Fibroblast of upper back skin (primary cell): ENCODE data around the gene TCL1A.
A peak's percentile ranks its signal among the peaks of the same experiment; 100 is the strongest.

Source experiments
- DNase-seq: peaks from one replicate; pipeline ENCODE4 v3.0.0-alpha.2; 2013

TCL1A gene

DNA sequence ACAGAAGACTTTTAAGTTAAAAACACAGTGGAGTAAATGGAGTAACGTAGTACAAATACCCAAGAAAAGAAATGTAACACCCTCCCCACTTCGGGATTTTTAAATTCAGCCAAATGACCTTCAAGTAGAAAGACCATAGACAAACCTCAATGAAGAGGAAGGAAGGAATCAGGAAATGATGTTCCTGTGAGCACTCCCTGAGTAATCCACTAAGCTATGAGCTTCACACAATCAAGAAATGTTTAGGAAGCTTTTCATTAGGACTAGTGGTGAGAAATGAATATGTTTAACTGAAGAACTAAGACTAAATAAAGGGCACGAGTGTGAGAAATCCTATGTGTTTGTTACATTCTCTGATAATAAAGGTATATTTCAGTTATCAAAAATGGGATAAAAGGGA, 10.1 kb downstream of the TCL1A start:
- no peak for DNase-seq

- no peak for DNase-seq
Measured at GRCh38 chr14:95703341-95703740, 10.6 kb downstream of the TCL1A start.

GRCh38 chr14:95701846-95702221, 12.1 kb downstream of the TCL1A start:
- peak; percentile 14 for DNase-seq

GRCh38 chr14:95700221-95700976, 13.5 kb downstream of the TCL1A start:
- DNase-seq: no peak

DNA sequence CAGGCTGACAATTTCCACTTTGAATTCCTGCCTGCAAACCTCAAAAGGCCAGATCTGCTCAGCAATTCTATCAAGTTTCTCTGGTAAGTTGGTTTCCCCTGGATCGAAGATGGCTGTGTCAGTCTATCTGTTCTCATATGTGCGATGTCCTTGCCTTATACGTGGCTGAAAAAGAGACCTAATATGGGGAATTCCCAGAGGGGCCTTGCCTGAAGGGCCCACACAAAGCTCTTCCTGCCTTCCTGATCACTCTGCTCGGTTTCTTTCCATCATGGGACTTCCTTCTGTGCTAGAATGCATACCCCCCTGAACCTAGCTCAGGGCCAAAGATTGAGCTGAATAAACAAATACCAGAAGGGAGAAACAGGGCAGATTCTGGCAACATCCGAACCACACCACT, 14.5 kb downstream of the TCL1A start:
- DNase-seq: no peak

- DNase-seq: no peak
Measured at GRCh38 chr14:95698287-95698686, 15.6 kb downstream of the TCL1A start.

- DNase-seq: no peak
Measured at GRCh38 chr14:95697764-95698163, 16.2 kb downstream of the TCL1A start.

- DNase-seq: no peak
Measured at GRCh38 chr14:95696741-95697140, 17.2 kb downstream of the TCL1A start.

- no peak for DNase-seq
Measured at GRCh38 chr14:95695913-95696312, 18.0 kb downstream of the TCL1A start.

- DNase-seq: no peak
Measured at GRCh38 chr14:95695051-95695450, 18.9 kb downstream of the TCL1A start.

DNA sequence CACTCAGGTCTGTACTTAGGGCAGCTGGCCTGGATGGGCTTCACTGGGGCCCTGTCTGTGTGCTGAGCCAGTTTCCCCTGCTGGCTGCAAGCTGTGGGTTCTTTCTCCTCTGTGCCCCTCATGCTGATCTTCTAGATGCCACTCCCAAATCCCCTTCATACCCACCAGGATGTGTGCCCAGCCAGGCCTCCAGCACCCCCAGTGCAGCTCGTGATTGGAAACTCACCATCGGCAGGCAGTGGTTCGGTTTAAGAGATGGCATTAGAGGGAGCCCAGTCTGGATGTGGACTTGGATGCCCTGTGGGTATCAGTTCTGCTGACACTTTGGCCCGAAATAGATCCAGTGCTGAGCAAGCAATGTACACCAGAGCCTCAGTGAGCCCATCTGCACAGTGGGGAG, 21.8 kb downstream of the TCL1A start:
- DNase-seq: no peak

DNA sequence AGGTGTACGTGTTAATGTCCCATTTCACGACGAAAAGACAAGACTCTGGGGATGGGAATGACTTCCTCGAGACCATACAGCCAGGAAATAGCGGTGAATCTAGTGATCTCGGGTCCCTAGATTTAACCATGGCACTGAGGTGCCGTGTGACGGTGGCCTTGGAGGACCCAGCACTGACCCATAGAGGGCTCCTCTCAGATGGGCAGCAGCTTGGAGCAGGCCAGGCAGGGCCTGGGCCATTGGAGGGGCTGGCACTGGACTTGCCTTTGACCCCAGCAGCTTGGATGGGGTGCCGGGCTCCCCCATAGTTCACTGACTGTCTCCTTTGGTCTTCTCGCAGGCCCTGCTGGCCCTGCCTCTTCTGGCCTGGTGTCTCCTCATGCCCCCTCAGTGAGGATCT, 22.3 kb downstream of the TCL1A start:
- no peak for DNase-seq

DNA sequence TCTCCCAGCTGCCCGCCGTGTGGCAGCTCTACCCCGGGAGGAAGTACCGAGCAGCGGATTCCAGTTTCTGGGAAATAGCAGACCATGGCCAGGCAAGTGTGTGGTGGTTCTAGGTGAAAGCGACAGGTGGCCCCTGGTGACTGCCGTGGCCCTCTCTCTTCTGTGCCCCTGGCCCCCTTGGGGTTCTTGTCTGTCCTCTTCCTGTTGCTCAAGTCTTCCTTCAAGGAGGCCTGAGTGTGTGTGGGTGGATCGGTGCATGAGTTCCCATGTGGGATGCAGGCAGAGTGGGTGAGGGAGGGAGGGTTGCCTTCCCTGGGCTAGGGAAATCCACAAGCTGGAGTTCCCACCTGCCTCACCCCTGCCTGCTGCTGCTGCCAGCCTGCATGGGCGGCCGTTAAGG, 23.1 kb downstream of the TCL1A start:
- no peak for DNase-seq

DNA sequence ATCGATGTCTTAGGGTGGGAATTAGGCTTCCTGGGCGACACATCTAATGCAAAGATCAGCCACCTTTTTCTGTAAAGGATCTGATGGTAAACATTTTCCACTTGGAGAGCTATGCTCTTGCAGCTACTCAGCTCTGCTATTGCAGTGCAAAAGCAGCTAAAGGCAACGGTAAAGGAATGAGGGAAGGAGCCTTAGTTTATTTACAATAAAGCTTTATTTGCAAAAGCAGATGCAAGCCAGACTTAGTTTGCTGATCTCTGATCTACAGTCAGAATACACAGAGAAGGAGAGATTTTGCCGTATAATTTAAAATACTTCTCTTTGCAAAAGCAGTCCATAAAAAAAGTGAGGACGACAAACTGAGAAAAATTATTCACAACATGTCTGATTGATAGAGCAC, 24.5 kb downstream of the TCL1A start:
- DNase-seq: no peak

DNA sequence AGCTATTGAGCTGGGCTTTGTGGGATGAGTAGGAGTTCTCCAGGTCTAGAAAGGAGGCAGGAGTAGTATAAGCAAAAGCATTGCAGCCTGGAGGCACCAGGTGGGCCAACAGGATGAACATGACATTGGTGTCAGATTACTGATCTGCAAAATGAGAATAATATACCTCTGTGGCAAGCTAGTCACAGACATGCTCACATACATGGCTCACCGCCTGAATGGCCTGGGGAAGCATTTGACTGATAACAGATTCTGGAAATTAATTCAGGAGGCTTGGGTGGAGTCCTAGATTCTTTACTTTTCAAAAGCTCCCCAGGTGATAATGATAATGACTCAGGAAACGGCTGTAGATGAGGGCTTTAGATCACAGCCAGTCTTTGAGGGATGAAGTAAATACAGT, 27.0 kb downstream of the TCL1A start:
- no peak for DNase-seq

- DNase-seq: no peak
Measured at GRCh38 chr14:95685978-95686922, 27.7 kb downstream of the TCL1A start, which contains the start of gene TCL1B. TCL1B (plus strand) TSS chr14:95686426; CDS start chr14:95686468, 42 bp downstream.

- DNase-seq: no peak
Measured at GRCh38 chr14:95683793-95684192, 30.1 kb downstream of the TCL1A start.

- DNase-seq: no peak
Measured at GRCh38 chr14:95681153-95681552, 32.8 kb downstream of the TCL1A start.

GRCh38 chr14:95679998-95680735, 33.8 kb downstream of the TCL1A start:
- DNase-seq: no peak

GRCh38 chr14:95679148-95679815, 34.6 kb downstream of the TCL1A start:
- no peak for DNase-seq

- no peak for DNase-seq
Measured at GRCh38 chr14:95677179-95677835, 36.6 kb downstream of the TCL1A start.

DNA sequence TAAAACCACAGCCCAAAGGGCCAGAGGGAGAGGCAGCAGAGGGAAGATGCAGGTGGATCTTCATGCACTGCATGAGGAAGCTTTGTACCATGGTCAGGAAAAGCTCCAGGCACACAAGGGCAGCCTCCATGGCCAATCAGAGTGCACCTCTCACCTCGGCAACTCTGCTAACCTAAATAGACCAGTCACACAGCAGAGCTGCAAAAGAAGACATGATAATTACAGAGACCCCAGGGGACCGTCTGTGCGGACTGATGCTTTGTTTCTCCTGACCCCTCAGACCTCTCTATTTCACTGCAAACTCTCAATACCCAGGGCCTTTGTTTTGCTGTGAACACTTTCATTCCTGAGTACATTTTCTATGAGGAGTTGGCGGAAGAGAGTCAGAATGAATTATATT, 38.4 kb downstream of the TCL1A start:
- DNase-seq: no peak
